Natural killer cell (primary cell): ENCODE measurements around the gene KCNK18. TPM values are rescaled to one million over a fixed set of nuclear protein-coding genes. Genes with fewer than 3 reads are reported as not detected.
"Not testable (repeated sequence)": the region's sequence is repeated elsewhere in the genome, so short reads cannot be mapped to it uniquely, and the experiment has no call there.

ENCODE experiments used
- ATAC-seq, 3 donors: fragments of 150-1000 bp in 2 of 3; fragments of 200-7000 bp in 1 of 3; cut with Tn5 transposase; 1 replicate in 1 of 3; 2 replicates in 2 of 3; pipeline ENCODE4 v1.10.0; 2021; ENCODE audit warnings: mild to moderate bottlenecking in 2 of 3, moderate library complexity in 2 of 3
- DNase-seq, 2 donors: peaks; one replicate each; pipeline versions ENCODE4 v3.0.0 to v3.0.0-alpha.2; 2013 to 2021; ENCODE audit warnings: mixed read lengths in 1 of 2
- H3K27ac ChIP-seq: one replicate; pipeline ENCODE4 v1.5.1; 2013; ENCODE audit warnings: mild to moderate bottlenecking, low read length
- H3K27me3 ChIP-seq: one replicate; pipeline ENCODE4 v1.6.1; 2013; ENCODE audit warnings: low read length; ENCODE audit not compliant: control insufficient read depth, insufficient read depth
- H3K36me3 ChIP-seq: one replicate; pipeline ENCODE4 v1.6.1; 2013; ENCODE audit warnings: low read length; ENCODE audit not compliant: control insufficient read depth, insufficient read depth
- H3K4me1 ChIP-seq: one replicate; pipeline ENCODE4 v1.6.1; 2013; ENCODE audit warnings: low read length; ENCODE audit not compliant: control insufficient read depth, insufficient read depth
- H3K4me3 ChIP-seq: one replicate; pipeline ENCODE4 v1.5.1; 2013; ENCODE audit warnings: low read length
- H3K9me3 ChIP-seq: one replicate; pipeline ENCODE4 v1.6.1; 2013; ENCODE audit warnings: low read length; ENCODE audit not compliant: control insufficient read depth, insufficient read depth
- H3K27ac Mint-ChIP-seq, 2 donors: one replicate each; pipeline ENCODE4 v1.8.0; 2022; ENCODE audit warnings: mild to moderate bottlenecking in 2 of 2, mixed read lengths in 2 of 2, moderate library complexity in 1 of 2
- H3K27me3 Mint-ChIP-seq, 2 donors: one replicate each; pipeline ENCODE4 v1.8.0; 2022; ENCODE audit warnings: low read depth in 2 of 2, mixed read lengths in 2 of 2
- H3K36me3 Mint-ChIP-seq: one replicate; pipeline ENCODE4 v1.8.0; 2022; ENCODE audit warnings: mixed read lengths
- H3K4me1 Mint-ChIP-seq, 2 donors: one replicate each; pipeline ENCODE4 v1.8.0; 2022; ENCODE audit warnings: mixed read lengths in 2 of 2
- H3K4me3 Mint-ChIP-seq: one replicate; pipeline ENCODE4 v1.8.0; 2022; ENCODE audit warnings: mild to moderate bottlenecking, moderate library complexity, mixed read lengths
- H3K9me3 Mint-ChIP-seq, 2 donors: one replicate each; pipeline ENCODE4 v1.8.0; 2022; ENCODE audit warnings: mixed read lengths in 2 of 2
- CTCF ChIP-seq: fragments of 200-600 bp; IDR thresholded peaks from one replicate; pipeline ENCODE4 v1.8.0; 2022; ENCODE audit warnings: antibody characterized with exemption
- WGBS: methylation state at CpG from one replicate; pipeline ENCODE4 v1.1.7; 2013; ENCODE audit warnings: missing lambda C conversion rate; ENCODE audit not compliant: insufficient coverage; 5-methylcytosine and 5-hydroxymethylcytosine counted together
- intact Hi-C: fragments of 100-400 bp; cut with micrococcal nuclease; formaldehyde crosslinking; loops from one replicate; pipeline ENCODE4 v1.14.2; 2022
- total RNA-seq, 4 donors: library from RNA; stranded (reverse); fragments of 120-200 nt in 1 of 4; gene quantifications; one replicate each; pipeline versions ENCODE4 v1.2.3 to v1.2.4, GENCODE V29; 2013 to 2022

The KCNK18 gene
- total RNA-seq, 3 donors from 2014 or later (not counting 1 experiment from before 2014, with no cell fraction given): not detected

GRCh38 chr10:117184296-117184695 is 13.0 kb upstream of the KCNK18 start:
- no peak for DNase-seq
- no peak for TF ChIP-seq CTCF
- H3K4me1 ChIP-seq: no peaks in the 10 kb centered on the region
- H3K27me3 Mint-ChIP-seq: peaks cover 17 to 33% of the 10 kb centered on the region in 2 donors
- no peak overlapping the region for H3K27ac Mint-ChIP-seq
- peaks cover 2% of the 10 kb centered on the region for H3K9me3 ChIP-seq
- no peak for ATAC-seq
- intact Hi-C loops: no loop called here
- no peaks in the 10 kb centered on the region for H3K9me3 Mint-ChIP-seq
- H3K4me3 Mint-ChIP-seq: no peak overlapping the region
- no peaks in the 10 kb centered on the region for H3K36me3 ChIP-seq
- H3K27me3 ChIP-seq: no peaks in the 10 kb centered on the region
- no peaks in the 10 kb centered on the region for H3K4me1 Mint-ChIP-seq
- 89% methylated on average over 10 of the region's 10 CpGs for WGBS
- no peaks in the 10 kb centered on the region for H3K36me3 Mint-ChIP-seq
- no peak overlapping the region for H3K27ac ChIP-seq
- H3K4me3 ChIP-seq: no peak overlapping the region

DNA sequence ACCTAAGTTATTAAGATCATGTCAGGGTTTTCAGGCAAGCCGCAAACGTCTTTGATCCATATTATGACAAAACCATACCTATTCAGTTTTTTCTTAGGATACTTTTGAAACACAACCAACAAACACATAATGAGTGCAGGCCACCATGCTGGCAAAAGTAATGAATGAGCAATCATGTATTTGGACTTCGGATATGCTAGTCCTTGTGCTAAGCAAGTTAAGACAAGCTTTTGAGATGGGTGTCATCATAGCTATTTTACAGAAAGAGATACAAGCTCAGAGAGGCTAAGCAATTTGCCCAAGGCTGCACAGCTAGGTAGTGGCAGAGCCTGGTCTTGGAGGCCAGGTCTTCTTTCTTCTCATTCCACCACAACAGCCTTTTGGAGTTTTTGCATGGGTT is 12.5 kb upstream of the KCNK18 start:
- no peak for DNase-seq
- Histone ChIP-seq H3K9me3 (peaks cover 5% of the 10 kb centered on the region), H3K4me1 (no peaks in the 10 kb centered on the region), H3K27me3 (no peaks in the 10 kb centered on the region), H3K36me3 (no peaks in the 10 kb centered on the region), H3K4me3 (no peak overlapping the region), H3K27ac (no peak overlapping the region)
- no peak for ATAC-seq
- H3K36me3 Mint-ChIP-seq: no peaks in the 10 kb centered on the region
- intact Hi-C loops: no loop called here
- H3K27me3 Mint-ChIP-seq: peaks cover 17 to 32% of the 10 kb centered on the region in 2 donors
- 84% methylated on average over 3 of the region's 3 CpGs for WGBS
- no peak for TF ChIP-seq CTCF
- no peaks in the 10 kb centered on the region for H3K4me1 Mint-ChIP-seq
- H3K27ac Mint-ChIP-seq: no peak overlapping the region
- H3K4me3 Mint-ChIP-seq: no peak overlapping the region
- no peaks in the 10 kb centered on the region for H3K9me3 Mint-ChIP-seq

DNA sequence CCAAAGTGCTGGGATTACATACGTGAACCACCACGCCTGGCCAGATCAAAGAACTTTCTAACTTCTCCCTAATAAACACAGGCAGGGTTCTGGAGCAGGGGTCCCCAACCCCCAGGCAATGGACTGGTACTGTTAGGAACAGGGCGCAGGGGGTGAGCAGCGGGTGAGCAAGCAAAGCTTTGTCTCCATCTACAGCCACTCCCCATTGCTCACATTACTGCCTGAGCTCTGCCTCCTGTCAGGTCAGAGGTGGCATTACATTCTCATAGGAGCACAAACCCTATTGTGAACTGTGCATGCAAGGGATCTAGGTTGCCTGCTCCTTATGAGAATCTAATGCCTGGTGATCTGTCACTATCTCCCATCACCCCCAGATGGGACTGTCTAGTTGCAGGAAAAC is 11.5 kb upstream of the KCNK18 start:
- H3K4me1 Mint-ChIP-seq, H3K4me1 ChIP-seq, intact Hi-C loops, H3K27ac Mint-ChIP-seq, H3K27me3 ChIP-seq, H3K36me3 ChIP-seq, ATAC-seq, H3K9me3 Mint-ChIP-seq, DNase-seq, H3K9me3 ChIP-seq, H3K36me3 Mint-ChIP-seq, H3K4me3 ChIP-seq, H3K27ac ChIP-seq, H3K4me3 Mint-ChIP-seq: not testable (repeated sequence)
- peaks cover 10 to 22% of the 10 kb centered on the region in 2 donors for H3K27me3 Mint-ChIP-seq
- 95% methylated on average over 4 of the region's 4 CpGs for WGBS

DNA sequence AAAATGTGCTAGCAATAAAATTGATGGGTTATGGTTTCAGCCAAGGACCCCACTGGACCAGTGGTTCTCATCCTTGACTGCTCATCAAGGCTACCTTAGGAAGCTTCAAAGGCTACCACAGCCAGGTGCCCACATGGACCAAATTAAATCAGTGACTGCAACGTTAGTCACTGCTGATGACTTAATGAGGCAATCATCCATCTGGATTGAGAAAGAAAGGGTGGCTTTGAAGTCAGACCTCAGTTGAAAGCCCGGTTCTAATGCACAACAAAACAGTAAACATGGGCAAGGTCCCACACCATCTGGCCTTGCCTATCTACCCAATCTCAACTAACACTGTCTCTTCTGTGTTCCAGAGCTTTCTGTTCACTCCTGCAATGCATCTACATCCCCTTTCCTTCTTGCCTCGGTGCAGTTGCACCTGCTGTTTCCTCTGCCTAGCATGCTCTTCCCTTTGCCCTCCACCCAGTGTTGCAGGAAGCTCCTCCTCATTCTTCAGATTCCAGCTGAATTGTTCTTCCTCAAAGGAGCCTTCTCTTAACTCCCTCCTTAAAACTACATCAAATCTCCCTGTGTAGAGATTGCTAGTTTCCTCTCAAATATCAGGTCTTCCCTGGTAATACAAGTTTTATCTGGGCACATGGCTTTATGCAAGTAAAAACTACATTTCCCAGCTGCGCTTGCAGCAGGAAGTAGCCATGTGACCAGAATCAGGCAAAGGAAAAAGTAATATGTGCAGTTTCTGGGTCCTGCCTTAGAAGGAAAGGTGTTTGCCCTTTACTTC is 10.3 kb upstream of the KCNK18 start:
- no peaks in the 10 kb centered on the region for H3K27me3 ChIP-seq
- WGBS: 69% methylated on average over 4 of the region's 4 CpGs
- Mint-ChIP-seq H3K4me3 (no peak overlapping the region), H3K27me3 (peaks cover 12 to 20% of the 10 kb centered on the region in 2 donors), H3K4me1 (no peaks in the 10 kb centered on the region), H3K27ac (no peak overlapping the region), H3K9me3 (no peaks in the 10 kb centered on the region), H3K36me3 (no peaks in the 10 kb centered on the region)
- ATAC-seq (no peak), DNase-seq (peak in 1 of 2 donors; percentile 21)
- TF ChIP-seq CTCF: no peak
- no peaks in the 10 kb centered on the region for H3K4me1 ChIP-seq
- H3K4me3 ChIP-seq: no peak overlapping the region
- no peak overlapping the region for H3K27ac ChIP-seq
- intact Hi-C loops: no loop called here
- H3K36me3 ChIP-seq: no peaks in the 10 kb centered on the region
- peaks cover 5% of the 10 kb centered on the region for H3K9me3 ChIP-seq
